ENCODE measurements around the gene TMEM218. TPM values are rescaled to one million over a fixed set of nuclear protein-coding genes. Genes with fewer than 3 reads are reported as not detected.

Gene TMEM218
- total RNA-seq, 1 experiment from 2014 or later, result 14.5 TPM

GRCh38 chr11:125055107-125055715, 56.2 kb downstream of the TMEM218 start:
- Mint-ChIP-seq H3K27ac (ENCODE audit: unreplicated experiment) (peak overlapping the region; percentile 70), H3K4me3 (ENCODE audit: low read depth, unreplicated experiment) (no peak overlapping the region), H3K4me1 (ENCODE audit: low read depth, unreplicated experiment) (peaks cover 36% of the 10 kb centered on the region), H3K9me3 (ENCODE audit: low read depth, unreplicated experiment) (no peaks in the 10 kb centered on the region), H3K27me3 (ENCODE audit: unreplicated experiment) (no peaks in the 10 kb centered on the region), H3K36me3 (ENCODE audit: insufficient read depth, unreplicated experiment) (no peaks in the 10 kb centered on the region)
- TF ChIP-seq CTCF (IDR thresholded peaks at IDR 0.05; ENCODE audit: unreplicated experiment), result no peak
- DNase-seq, result no peak
- CTCF ChIA-PET, result interaction anchor here (0.7 kb wide), 1 partner anchor 23 kb away, joined by 4 read pairs; no protein-coding TSS in a partner anchor
- BruUV-seq (replicated peaks), result no TSS peak
- intact Hi-C loops (cut with micrococcal nuclease; ENCODE audit: unreplicated experiment), result loop anchor here (5.0 kb wide), 1 partner anchor 83 kb away; no protein-coding TSS in a partner anchor

- intact Hi-C loops (cut with micrococcal nuclease; ENCODE audit: unreplicated experiment), result no loop called here
- CTCF ChIA-PET, result no interaction called here
- H3K9me3 Mint-ChIP-seq (ENCODE audit: low read depth, unreplicated experiment), result no peaks in the 10 kb centered on the region
- BruUV-seq (replicated peaks), result no TSS peak
- DNase-seq, result no peak
- H3K27me3 Mint-ChIP-seq (ENCODE audit: unreplicated experiment), result no peaks in the 10 kb centered on the region
- no peak for TF ChIP-seq CTCF (IDR thresholded peaks at IDR 0.05; ENCODE audit: unreplicated experiment)
- H3K4me3 Mint-ChIP-seq (ENCODE audit: low read depth, unreplicated experiment), result no peak overlapping the region
- H3K4me1 Mint-ChIP-seq (ENCODE audit: low read depth, unreplicated experiment), result peaks cover 30% of the 10 kb centered on the region
- H3K27ac Mint-ChIP-seq (ENCODE audit: unreplicated experiment), result no peak overlapping the region
- no peaks in the 10 kb centered on the region for H3K36me3 Mint-ChIP-seq (ENCODE audit: insufficient read depth, unreplicated experiment)
These were observed 58.3 kb downstream of the TMEM218 start for GRCh38 chr11:125053167-125053566.

GRCh38 chr11:125052047-125052446, 59.4 kb downstream of the TMEM218 start:
- intact Hi-C loops (cut with micrococcal nuclease; ENCODE audit: unreplicated experiment), result no loop called here
- Mint-ChIP-seq H3K4me3 (ENCODE audit: low read depth, unreplicated experiment) (no peak overlapping the region), H3K27ac (ENCODE audit: unreplicated experiment) (no peak overlapping the region), H3K4me1 (ENCODE audit: low read depth, unreplicated experiment) (peaks cover 23% of the 10 kb centered on the region), H3K27me3 (ENCODE audit: unreplicated experiment) (no peaks in the 10 kb centered on the region), H3K9me3 (ENCODE audit: low read depth, unreplicated experiment) (no peaks in the 10 kb centered on the region), H3K36me3 (ENCODE audit: insufficient read depth, unreplicated experiment) (no peaks in the 10 kb centered on the region)
- no TSS peak for BruUV-seq (replicated peaks)
- CTCF ChIA-PET, result no interaction called here
- no peak for DNase-seq
- no peak for TF ChIP-seq CTCF (IDR thresholded peaks at IDR 0.05; ENCODE audit: unreplicated experiment)

- H3K27me3 Mint-ChIP-seq (ENCODE audit: unreplicated experiment), result no peaks in the 10 kb centered on the region
- intact Hi-C loops (cut with micrococcal nuclease; ENCODE audit: unreplicated experiment), result no loop called here
- H3K36me3 Mint-ChIP-seq (ENCODE audit: insufficient read depth, unreplicated experiment), result no peaks in the 10 kb centered on the region
- H3K27ac Mint-ChIP-seq (ENCODE audit: unreplicated experiment), result no peak overlapping the region
- H3K4me1 Mint-ChIP-seq (ENCODE audit: low read depth, unreplicated experiment), result peaks cover 3% of the 10 kb centered on the region
- BruUV-seq (replicated peaks), result no TSS peak
- TF ChIP-seq CTCF (IDR thresholded peaks at IDR 0.05; ENCODE audit: unreplicated experiment), result no peak
- CTCF ChIA-PET, result no interaction called here
- no peak overlapping the region for H3K4me3 Mint-ChIP-seq (ENCODE audit: low read depth, unreplicated experiment)
- no peak for DNase-seq
- no peaks in the 10 kb centered on the region for H3K9me3 Mint-ChIP-seq (ENCODE audit: low read depth, unreplicated experiment)
These were observed 62.1 kb downstream of the TMEM218 start for GRCh38 chr11:125049164-125049792.

Other genes with a start within 250 kb of the TMEM218 start
- gene ROBO3, start 246.2 kb downstream of the TMEM218 start, total RNA-seq (2022), result 0.69 and 0.99 TPM in 2 replicates
- gene ROBO4, start 213.8 kb downstream of the TMEM218 start, total RNA-seq (2022), result not detected in 2 replicates
- not detected in 2 replicates for gene HEPN1, start 192.4 kb downstream of the TMEM218 start, total RNA-seq (2022)
- not detected in 2 replicates for gene HEPACAM, start 175.6 kb downstream of the TMEM218 start, total RNA-seq (2022)
- 2.3 TPM in 2 replicates for gene CCDC15, start 157.4 kb downstream of the TMEM218 start, total RNA-seq (2022)
- 2.5 and 4.3 TPM in 2 replicates for gene SLC37A2, start 48.3 kb downstream of the TMEM218 start, total RNA-seq (2022)
- not detected in 2 replicates for gene PKNOX2, start 53.1 kb upstream of the TMEM218 start, total RNA-seq (2022)